Measurements from ENCODE around the gene CCDC183.
"Not testable (repeated sequence)": the region's sequence is repeated elsewhere in the genome, so short reads cannot be mapped to it uniquely, and the experiment has no call there.

CCDC183 gene

GRCh38 chr9:136803009-136803550, 6.9 kb downstream of the CCDC183 start:
- not testable (repeated sequence) for DNase-seq

GRCh38 chr9:136803551-136804508, 7.7 kb downstream of the CCDC183 start:
- DNase-seq = no peak

- DNase-seq = no peak
These were observed 8.5 kb downstream of the CCDC183 start for GRCh38 chr9:136804509-136805206.

- DNase-seq = no peak
These were observed 9.1 kb downstream of the CCDC183 start for GRCh38 chr9:136805207-136805740.

- no peak for DNase-seq
These were observed 9.9 kb downstream of the CCDC183 start for GRCh38 chr9:136806067-136806466.

GRCh38 chr9:136806631-136807201, 10.6 kb downstream of the CCDC183 start:
- DNase-seq = no peak

GRCh38 chr9:136807281-136808074, 11.3 kb downstream of the CCDC183 start, which contains the start of gene RABL6:
TSS of gene RABL6 (plus strand) at chr9:136807948. CDS start at chr9:136808197, 249 bp downstream.
- peak; percentile 45 for DNase-seq

GRCh38 chr9:136808075-136808805, 12.1 kb downstream of the CCDC183 start:
- no peak for DNase-seq

- DNase-seq = no peak
These were observed 12.6 kb downstream of the CCDC183 start for GRCh38 chr9:136808806-136809158.

GRCh38 chr9:136814725-136815421, 18.7 kb downstream of the CCDC183 start:
- DNase-seq = no peak

GRCh38 chr9:136815422-136815782, 19.3 kb downstream of the CCDC183 start:
- no peak for DNase-seq

- no peak for DNase-seq
These were observed 25.1 kb downstream of the CCDC183 start for GRCh38 chr9:136820971-136821825.

- DNase-seq = no peak
These were observed 25.8 kb downstream of the CCDC183 start for GRCh38 chr9:136821826-136822544.

- DNase-seq = no peak
These were observed 27.3 kb downstream of the CCDC183 start for GRCh38 chr9:136823136-136824046.

- no peak for DNase-seq
These were observed 28.5 kb downstream of the CCDC183 start for GRCh38 chr9:136824496-136825225.

GRCh38 chr9:136825295-136826187, 29.4 kb downstream of the CCDC183 start:
- no peak for DNase-seq
